Ovary (tissue), 3 donors: ENCODE results near the gene CTRB1.

ENCODE experiments used
- EP300 ChIP-seq: sonication (generic); formaldehyde crosslinking; IDR thresholded peaks from one replicate; pipeline ENCODE4 v1.6.1; 2017; ENCODE audit warnings: antibody characterized with exemption
- TF ChIP-seq, protein P1 (sequence below), 3 donors: fragments of 450-650 bp in 2 of 3; fragments of 200-600 bp in 1 of 3; IDR thresholded peaks; one replicate each; pipeline versions ENCODE4 v1.5.1 to v1.8.0; 2016 to 2022; ENCODE audit warnings: antibody characterized with exemption in 3 of 3, mild to moderate bottlenecking in 1 of 3
- donor health status: DM: no; HTN: no; CAD: no.

DNA sequence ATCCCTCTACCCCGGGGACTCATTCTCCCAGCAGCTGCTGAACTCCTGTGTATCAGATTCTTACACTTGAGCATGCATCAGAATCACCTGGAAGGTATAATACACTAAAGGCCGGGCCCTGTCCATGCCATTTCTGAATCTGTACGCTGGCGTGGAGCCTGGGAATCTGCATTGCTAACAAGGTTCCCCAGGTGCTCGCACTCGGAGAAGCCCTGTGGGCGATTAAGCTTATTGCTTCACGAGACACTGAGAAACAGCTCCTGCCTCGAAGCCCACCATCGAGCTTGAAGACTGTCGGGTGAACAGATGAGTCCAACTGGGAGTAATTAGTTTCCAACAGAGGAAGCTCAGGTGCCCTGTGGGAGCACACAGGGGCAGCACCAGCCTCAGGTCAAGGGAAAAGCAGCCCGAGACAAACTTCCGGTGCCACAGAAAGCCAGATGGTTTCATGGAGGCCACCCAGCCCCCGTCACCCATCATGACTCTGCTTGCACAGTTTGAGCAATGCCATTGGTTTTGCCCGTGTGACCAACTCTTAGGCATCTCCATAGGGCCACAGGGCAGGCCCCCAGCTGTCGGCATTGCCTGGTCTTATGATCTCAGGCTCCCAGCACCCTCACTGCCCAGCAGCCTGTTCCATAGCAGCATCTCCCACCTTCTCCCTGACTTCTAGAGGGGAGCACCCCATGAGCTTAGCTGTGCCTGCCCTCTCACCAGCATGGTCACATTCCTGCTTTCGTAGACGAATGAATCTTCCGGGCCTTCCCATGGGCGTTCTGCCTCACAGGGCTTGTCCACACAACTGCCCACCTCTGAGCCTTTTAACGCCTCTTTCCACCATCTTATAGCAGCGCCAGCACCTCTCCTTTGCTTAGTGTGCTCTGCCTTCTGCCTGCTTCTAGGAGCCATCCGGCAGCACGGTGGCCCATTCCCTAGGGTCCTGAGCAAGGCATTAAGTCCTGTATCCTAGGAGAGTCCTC is 22.7 kb upstream of the CTRB1 start:
- TF ChIP-seq, protein P1, sequence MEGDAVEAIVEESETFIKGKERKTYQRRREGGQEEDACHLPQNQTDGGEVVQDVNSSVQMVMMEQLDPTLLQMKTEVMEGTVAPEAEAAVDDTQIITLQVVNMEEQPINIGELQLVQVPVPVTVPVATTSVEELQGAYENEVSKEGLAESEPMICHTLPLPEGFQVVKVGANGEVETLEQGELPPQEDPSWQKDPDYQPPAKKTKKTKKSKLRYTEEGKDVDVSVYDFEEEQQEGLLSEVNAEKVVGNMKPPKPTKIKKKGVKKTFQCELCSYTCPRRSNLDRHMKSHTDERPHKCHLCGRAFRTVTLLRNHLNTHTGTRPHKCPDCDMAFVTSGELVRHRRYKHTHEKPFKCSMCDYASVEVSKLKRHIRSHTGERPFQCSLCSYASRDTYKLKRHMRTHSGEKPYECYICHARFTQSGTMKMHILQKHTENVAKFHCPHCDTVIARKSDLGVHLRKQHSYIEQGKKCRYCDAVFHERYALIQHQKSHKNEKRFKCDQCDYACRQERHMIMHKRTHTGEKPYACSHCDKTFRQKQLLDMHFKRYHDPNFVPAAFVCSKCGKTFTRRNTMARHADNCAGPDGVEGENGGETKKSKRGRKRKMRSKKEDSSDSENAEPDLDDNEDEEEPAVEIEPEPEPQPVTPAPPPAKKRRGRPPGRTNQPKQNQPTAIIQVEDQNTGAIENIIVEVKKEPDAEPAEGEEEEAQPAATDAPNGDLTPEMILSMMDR (IDR thresholded peaks at IDR 0.05) = no peak
- no peak for TF ChIP-seq EP300
